OCI-LY3 (cell line): ENCODE results near the gene COX6B2.

ENCODE experiments used
- CTCF ChIP-seq: fragments of 200-600, 300-600 bp; sonication (generic); IDR thresholded peaks from 2 replicates; pipeline ENCODE4 v1.5.1; 2014; ENCODE audit warnings: antibody characterized with exemption, low read length, low read depth
- EZH2phosphoT487 ChIP-seq: fragments of 200-600 bp; shearing (Covaris generic); IDR thresholded peaks from 2 replicates; pipeline ENCODE4 v1.6.1; 2018; ENCODE audit warnings: antibody characterized with exemption, mixed run types, low read depth

- no peak for TF ChIP-seq CTCF
- no peak for TF ChIP-seq EZH2phosphoT487
Measured at GRCh38 chr19:55370305-55370988, 15.9 kb upstream of the COX6B2 start, which contains the start of gene IL11.
